ENCODE results near the gene TMEM150A. TPM values are rescaled to one million over a fixed set of nuclear protein-coding genes. Genes with fewer than 3 reads are reported as not detected.

Gene TMEM150A
- total and polyA plus RNA-seq, 2 of the 13 experiments (the other 11 are each of a cell fraction or from before 2014, with no cell fraction given): 30.1 to 70.4 TPM

DNA sequence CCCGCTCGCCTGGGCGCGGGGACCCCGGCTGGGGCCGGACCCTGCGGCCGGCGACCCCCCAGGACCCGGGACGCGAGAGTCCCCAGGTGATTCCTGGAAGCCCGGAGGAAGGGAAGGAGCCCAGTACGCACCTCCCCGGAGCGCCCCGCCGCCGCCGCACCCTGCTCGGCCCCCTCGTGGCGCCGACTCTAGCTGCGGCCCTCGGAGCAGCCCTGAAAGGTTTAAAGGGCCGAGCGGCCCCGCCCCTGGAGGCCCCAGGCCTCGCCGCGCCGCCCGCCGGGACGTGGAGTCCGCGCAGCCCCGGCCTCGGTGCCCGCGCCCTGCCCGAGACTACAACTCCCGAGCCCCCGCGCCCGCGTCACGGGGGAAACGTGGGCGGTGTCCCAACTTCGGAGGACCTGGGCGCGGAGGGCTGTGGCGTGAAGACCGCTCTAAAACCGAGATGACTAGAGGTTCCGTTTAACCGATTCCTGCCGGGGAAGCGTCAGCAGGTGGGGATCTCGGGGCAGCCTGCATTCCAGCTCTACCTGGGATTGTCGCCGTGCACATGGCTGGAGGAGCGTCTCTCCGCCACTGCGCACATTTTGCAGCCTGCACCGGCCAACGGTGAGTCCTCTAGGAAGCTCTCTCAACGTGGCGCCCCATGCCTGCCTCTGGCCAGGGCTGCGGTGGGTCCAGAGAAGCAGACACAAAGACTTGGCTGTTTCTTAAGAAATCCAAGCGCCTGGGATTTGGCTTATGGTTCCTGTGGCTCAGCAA is at the start of gene TMEM150A (continued):
- TF ChIP-seq U2AF2 (IDR thresholded peaks at IDR 0.05; ENCODE audit: low read depth, low read length) (no peak), ZNF788 (CRISPR knock-in tag; IDR thresholded peaks at IDR 0.05; ENCODE audit: borderline replicate concordance) (no peak; the same call in 1 of the 2 replicates), EEA1 (CRISPR knock-in tag; IDR thresholded peaks at IDR 0.05; ENCODE audit: borderline replicate concordance) (no peak), SUZ12 (IDR thresholded peaks at IDR 0.05; ENCODE audit: low read depth, low read length) (peak; percentile 69; the same call in 1 of the 2 replicates), ZBTB21 (CRISPR knock-in tag; IDR thresholded peaks at IDR 0.05) (no peak), RAD21 (CRISPR knock-in tag; IDR thresholded peaks at IDR 0.05) (peak; percentile 89), ZNF670 (CRISPR knock-in tag; IDR thresholded peaks at IDR 0.05; ENCODE audit: borderline replicate concordance) (peak; percentile 90), ZNF253 (CRISPR knock-in tag; IDR thresholded peaks at IDR 0.05; ENCODE audit: borderline replicate concordance) (no peak; the same call in 1 of the 2 replicates), CENPT (CRISPR knock-in tag; IDR thresholded peaks at IDR 0.05; ENCODE audit: low read depth) (0 out of 2 replicates have a peak, but pooled peaks have one; percentile 9), CBFB (CRISPR knock-in tag; IDR thresholded peaks at IDR 0.05) (no peak), SETDB1 (CRISPR knock-in tag; IDR thresholded peaks at IDR 0.05; ENCODE audit: borderline replicate concordance) (no peak), ZNF563 (CRISPR knock-in tag; IDR thresholded peaks at IDR 0.05) (peak; percentile 56; the same call in 1 of the 2 replicates), ZNF124 (CRISPR knock-in tag; IDR thresholded peaks at IDR 0.05) (no peak; the same call in 1 of the 2 replicates), RFX5 (IDR thresholded peaks at IDR 0.05; ENCODE audit: low read depth, low read length) (peak; percentile 18; the same call in 1 of the 2 replicates), ZNF12 (CRISPR knock-in tag; IDR thresholded peaks at IDR 0.05) (no peak), IKZF4 (CRISPR knock-in tag; IDR thresholded peaks at IDR 0.05; ENCODE audit: borderline replicate concordance, low read depth, not compliant biosample characterization) (peak; percentile 67), ZNF143 (CRISPR knock-in tag; IDR thresholded peaks at IDR 0.05) (peak; percentile 91), ZNF230 (CRISPR knock-in tag; IDR thresholded peaks at IDR 0.05) (no peak), ZMYM2 (CRISPR knock-in tag; IDR thresholded peaks at IDR 0.05) (no peak), SMAD1 (CRISPR knock-in tag; IDR thresholded peaks at IDR 0.05; ENCODE audit: borderline replicate concordance, low read depth) (peak; percentile 96), ARNT2 (CRISPR knock-in tag; IDR thresholded peaks at IDR 0.05; ENCODE audit: low read depth) (peak; percentile 96)
- TF ChIP-seq, protein P1, sequence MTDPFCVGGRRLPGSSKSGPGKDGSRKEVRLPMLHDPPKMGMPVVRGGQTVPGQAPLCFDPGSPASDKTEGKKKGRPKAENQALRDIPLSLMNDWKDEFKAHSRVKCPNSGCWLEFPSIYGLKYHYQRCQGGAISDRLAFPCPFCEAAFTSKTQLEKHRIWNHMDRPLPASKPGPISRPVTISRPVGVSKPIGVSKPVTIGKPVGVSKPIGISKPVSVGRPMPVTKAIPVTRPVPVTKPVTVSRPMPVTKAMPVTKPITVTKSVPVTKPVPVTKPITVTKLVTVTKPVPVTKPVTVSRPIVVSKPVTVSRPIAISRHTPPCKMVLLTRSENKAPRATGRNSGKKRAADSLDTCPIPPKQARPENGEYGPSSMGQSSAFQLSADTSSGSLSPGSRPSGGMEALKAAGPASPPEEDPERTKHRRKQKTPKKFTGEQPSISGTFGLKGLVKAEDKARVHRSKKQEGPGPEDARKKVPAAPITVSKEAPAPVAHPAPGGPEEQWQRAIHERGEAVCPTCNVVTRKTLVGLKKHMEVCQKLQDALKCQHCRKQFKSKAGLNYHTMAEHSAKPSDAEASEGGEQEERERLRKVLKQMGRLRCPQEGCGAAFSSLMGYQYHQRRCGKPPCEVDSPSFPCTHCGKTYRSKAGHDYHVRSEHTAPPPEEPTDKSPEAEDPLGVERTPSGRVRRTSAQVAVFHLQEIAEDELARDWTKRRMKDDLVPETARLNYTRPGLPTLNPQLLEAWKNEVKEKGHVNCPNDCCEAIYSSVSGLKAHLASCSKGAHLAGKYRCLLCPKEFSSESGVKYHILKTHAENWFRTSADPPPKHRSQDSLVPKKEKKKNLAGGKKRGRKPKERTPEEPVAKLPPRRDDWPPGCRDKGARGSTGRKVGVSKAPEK (CRISPR knock-in tag; IDR thresholded peaks at IDR 0.05; ENCODE audit: borderline replicate concordance): no peak
- TF ChIP-seq, protein P2, sequence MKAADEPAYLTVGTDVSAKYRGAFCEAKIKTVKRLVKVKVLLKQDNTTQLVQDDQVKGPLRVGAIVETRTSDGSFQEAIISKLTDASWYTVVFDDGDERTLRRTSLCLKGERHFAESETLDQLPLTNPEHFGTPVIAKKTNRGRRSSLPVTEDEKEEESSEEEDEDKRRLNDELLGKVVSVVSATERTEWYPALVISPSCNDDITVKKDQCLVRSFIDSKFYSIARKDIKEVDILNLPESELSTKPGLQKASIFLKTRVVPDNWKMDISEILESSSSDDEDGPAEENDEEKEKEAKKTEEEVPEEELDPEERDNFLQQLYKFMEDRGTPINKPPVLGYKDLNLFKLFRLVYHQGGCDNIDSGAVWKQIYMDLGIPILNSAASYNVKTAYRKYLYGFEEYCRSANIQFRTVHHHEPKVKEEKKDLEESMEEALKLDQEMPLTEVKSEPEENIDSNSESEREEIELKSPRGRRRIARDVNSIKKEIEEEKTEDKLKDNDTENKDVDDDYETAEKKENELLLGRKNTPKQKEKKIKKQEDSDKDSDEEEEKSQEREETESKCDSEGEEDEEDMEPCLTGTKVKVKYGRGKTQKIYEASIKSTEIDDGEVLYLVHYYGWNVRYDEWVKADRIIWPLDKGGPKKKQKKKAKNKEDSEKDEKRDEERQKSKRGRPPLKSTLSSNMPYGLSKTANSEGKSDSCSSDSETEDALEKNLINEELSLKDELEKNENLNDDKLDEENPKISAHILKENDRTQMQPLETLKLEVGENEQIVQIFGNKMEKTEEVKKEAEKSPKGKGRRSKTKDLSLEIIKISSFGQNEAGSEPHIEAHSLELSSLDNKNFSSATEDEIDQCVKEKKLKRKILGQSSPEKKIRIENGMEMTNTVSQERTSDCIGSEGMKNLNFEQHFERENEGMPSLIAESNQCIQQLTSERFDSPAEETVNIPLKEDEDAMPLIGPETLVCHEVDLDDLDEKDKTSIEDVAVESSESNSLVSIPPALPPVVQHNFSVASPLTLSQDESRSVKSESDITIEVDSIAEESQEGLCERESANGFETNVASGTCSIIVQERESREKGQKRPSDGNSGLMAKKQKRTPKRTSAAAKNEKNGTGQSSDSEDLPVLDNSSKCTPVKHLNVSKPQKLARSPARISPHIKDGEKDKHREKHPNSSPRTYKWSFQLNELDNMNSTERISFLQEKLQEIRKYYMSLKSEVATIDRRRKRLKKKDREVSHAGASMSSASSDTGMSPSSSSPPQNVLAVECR (CRISPR knock-in tag; IDR thresholded peaks at IDR 0.05; ENCODE audit: borderline replicate concordance): peak; percentile 90
